HuH-7 (cell line): ENCODE data around the gene NOC2L.

Experiments used
- DNase-seq: peaks from one replicate; pipeline ENCODE4 v3.0.0; 2011; ENCODE audit warnings: low spot score

Gene NOC2L

GRCh38 chr1:942864-943533, 16.1 kb downstream of the NOC2L start:
- DNase-seq: no peak

- DNase-seq: no peak
These were observed 16.6 kb downstream of the NOC2L start for GRCh38 chr1:942411-942821.

- peak; percentile 87 for DNase-seq
These were observed 17.3 kb downstream of the NOC2L start for GRCh38 chr1:941588-942383.

GRCh38 chr1:941015-941587, 18.0 kb downstream of the NOC2L start:
- no peak for DNase-seq

GRCh38 chr1:940107-941014, 18.7 kb downstream of the NOC2L start:
- peak; percentile 87 for DNase-seq

- DNase-seq: no peak
These were observed 19.4 kb downstream of the NOC2L start for GRCh38 chr1:939511-940106.

- DNase-seq: no peak
These were observed 20.2 kb downstream of the NOC2L start for GRCh38 chr1:938711-939489.

GRCh38 chr1:938088-938683, 20.9 kb downstream of the NOC2L start:
- DNase-seq: peak; percentile 81

- DNase-seq: no peak
These were observed 21.5 kb downstream of the NOC2L start for GRCh38 chr1:937521-937920.

- DNase-seq: no peak
These were observed 22.4 kb downstream of the NOC2L start for GRCh38 chr1:936348-937264.

- no peak for DNase-seq
These were observed 23.3 kb downstream of the NOC2L start for GRCh38 chr1:935751-936231.

- DNase-seq: no peak
These were observed 23.9 kb downstream of the NOC2L start for GRCh38 chr1:934991-935750.

GRCh38 chr1:933603-933940, 25.5 kb downstream of the NOC2L start:
- no peak for DNase-seq

GRCh38 chr1:932776-933602, 26.1 kb downstream of the NOC2L start:
- DNase-seq: no peak

GRCh38 chr1:932173-932510, 26.9 kb downstream of the NOC2L start:
- DNase-seq: no peak

- DNase-seq: no peak
These were observed 27.5 kb downstream of the NOC2L start for GRCh38 chr1:931380-932172.

- no peak for DNase-seq
These were observed 28.4 kb downstream of the NOC2L start for GRCh38 chr1:930633-931138.
